Activated naive CD4-positive, alpha-beta T cell treated with anti-CD3 and anti-CD28 coated beads, Interleukin-2, amount 10 ng/mL, durations not matched to agents 7 days and 5 days (primary cell): ENCODE measurements around the gene NLRP6.
"Not testable (repeated sequence)": the region's sequence is repeated elsewhere in the genome, so short reads cannot be mapped to it uniquely, and the experiment has no call there.

Experiments used
- CTCF ChIA-PET: fragments of 350-600 bp; sonication (Branson Sonifier 250); formaldehyde crosslinking; loops from one replicate; lab custom pipeline; 2021; ENCODE audit warnings: antibody characterized with exemption; lab: Charles Lee
- DNase-seq: peaks from one replicate; pipeline ENCODE4 v3.0.0-alpha.2; 2020
- H3K27ac Mint-ChIP-seq: one replicate; pipeline ENCODE4 v1.8.0; 2021; ENCODE audit warnings: mild to moderate bottlenecking, moderate library complexity, mixed read lengths
- H3K27me3 Mint-ChIP-seq: one replicate; pipeline ENCODE4 v1.8.0; 2021; ENCODE audit warnings: mild to moderate bottlenecking, mixed read lengths
- H3K36me3 Mint-ChIP-seq: one replicate; pipeline ENCODE4 v1.8.0; 2021; ENCODE audit warnings: mixed read lengths
- H3K4me1 Mint-ChIP-seq: one replicate; pipeline ENCODE4 v1.8.0; 2021; ENCODE audit warnings: mixed read lengths
- H3K4me3 Mint-ChIP-seq: one replicate; pipeline ENCODE4 v1.8.0; 2021; ENCODE audit warnings: mild to moderate bottlenecking, moderate library complexity, mixed read lengths
- H3K9me3 Mint-ChIP-seq: one replicate; pipeline ENCODE4 v1.8.0; 2021; ENCODE audit warnings: mixed read lengths

The NLRP6 gene

DNA sequence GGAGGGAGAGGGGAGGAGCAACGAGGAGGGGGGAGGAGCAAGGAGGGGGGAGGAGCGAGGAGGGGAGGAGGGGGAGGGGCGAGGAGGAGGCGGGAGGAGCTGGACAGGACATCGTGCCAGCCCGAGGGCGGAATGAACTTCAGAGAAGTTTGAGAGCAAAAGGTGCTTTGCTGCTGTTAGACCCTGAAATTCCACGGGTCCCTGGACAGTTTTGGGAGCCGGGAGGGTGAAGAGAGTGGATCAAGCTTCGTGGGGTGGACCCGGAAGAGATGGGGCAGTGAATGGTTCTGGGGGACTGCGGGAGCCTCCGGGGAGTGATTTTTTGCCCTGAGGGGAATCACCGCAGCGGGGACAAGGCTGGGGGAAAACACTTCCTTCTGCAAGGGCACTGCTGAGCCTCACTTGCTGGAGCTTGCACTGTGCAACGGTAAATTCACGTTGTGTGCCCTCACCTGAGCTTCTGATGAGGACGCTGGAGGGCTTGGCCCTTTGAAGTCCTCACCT, 10.7 kb upstream of the NLRP6 start:
- Mint-ChIP-seq H3K4me1 (peaks cover 41% of the 10 kb centered on the region), H3K36me3 (peaks cover 13% of the 10 kb centered on the region), H3K27me3 (peaks cover 14% of the 10 kb centered on the region), H3K9me3 (no peaks in the 10 kb centered on the region), H3K27ac (peak overlapping the region; percentile 99), H3K4me3 (peak overlapping the region; percentile 79)
- peak; percentile 82 for DNase-seq
- CTCF ChIA-PET, result interaction anchor here (1.1 to 4.3 kb wide), 4 partner anchors 11 to 20 kb away, joined by 4 to 32 read pairs (median 10); no protein-coding TSS in a partner anchor

DNA sequence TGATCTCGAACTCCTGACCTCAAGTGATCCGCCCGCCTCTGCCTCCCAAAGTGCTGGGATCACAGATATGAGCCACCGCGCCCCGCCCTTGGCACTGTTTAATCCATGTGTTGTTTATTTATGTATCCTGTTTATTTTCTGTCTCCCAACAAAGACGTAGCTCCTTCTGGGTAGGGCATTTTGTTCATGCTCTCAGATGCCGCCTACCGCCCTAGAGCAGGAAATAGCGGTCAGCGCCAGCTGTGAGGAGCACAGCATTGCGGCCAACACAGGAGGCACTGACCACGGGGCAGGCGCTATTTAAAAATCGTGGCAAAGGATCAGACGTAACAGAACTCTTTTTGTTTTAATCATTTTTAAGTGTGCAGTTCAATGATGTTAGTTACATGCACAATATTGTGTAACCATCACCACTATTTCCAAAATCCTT, 9.5 kb upstream of the NLRP6 start:
- H3K9me3 Mint-ChIP-seq, result not testable (repeated sequence)
- CTCF ChIA-PET, result interaction anchor here (0.6 to 4.3 kb wide), 4 partner anchors 8 to 19 kb away, joined by 4 to 32 read pairs (median 10); no protein-coding TSS in a partner anchor
- H3K27me3 Mint-ChIP-seq, result peaks cover 24% of the 10 kb centered on the region
- peak; percentile 86 for DNase-seq
- peaks cover 15% of the 10 kb centered on the region for H3K36me3 Mint-ChIP-seq
- peak overlapping the region; percentile 79 for H3K4me3 Mint-ChIP-seq
- peaks cover 43% of the 10 kb centered on the region for H3K4me1 Mint-ChIP-seq
- peak overlapping the region; percentile 99 for H3K27ac Mint-ChIP-seq

DNA sequence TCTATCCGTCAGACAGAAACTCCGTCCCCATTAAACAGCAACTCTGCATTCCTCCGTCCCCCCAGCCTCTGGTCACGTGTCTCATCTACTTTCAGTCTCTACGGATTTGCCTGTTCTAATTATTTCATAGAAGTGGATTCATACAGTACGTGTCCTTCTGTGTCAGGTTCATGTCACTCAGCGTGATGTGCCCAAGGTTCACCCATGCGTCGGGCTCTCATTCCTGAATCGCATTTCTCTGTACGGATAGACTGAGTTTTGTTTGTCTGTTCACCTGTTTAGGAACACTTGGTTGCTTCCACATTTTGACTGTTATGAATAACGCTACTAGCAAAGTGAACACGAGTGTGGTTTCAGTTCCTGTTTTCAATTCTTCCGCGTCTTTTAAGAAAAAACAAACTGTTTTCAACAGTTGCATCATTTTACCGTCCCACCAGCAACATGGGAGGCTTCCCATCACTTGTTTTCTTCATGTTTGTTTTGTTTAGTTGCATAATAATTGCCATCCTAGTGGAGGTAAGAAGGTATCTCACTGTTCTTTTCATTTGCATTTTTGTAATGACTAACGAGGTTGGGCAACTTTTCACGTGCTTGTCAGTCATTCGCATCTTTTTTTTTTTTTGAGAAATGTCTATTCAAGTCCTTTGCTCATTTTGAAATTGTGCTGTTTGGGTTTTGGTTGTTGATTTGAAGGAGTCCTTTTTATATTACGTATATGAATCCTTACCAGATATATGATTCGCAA, 8.9 kb upstream of the NLRP6 start:
- CTCF ChIA-PET, result interaction anchor here (0.6 to 4.3 kb wide), 3 partner anchors 8 to 19 kb away, joined by 4 to 32 read pairs (median 16); no protein-coding TSS in a partner anchor
- peaks cover 43% of the 10 kb centered on the region for H3K4me1 Mint-ChIP-seq
- peak overlapping the region; percentile 79 for H3K4me3 Mint-ChIP-seq
- DNase-seq, result peak; percentile 73
- H3K36me3 Mint-ChIP-seq, result peaks cover 16% of the 10 kb centered on the region
- H3K27ac Mint-ChIP-seq, result peak overlapping the region; percentile 99
- H3K27me3 Mint-ChIP-seq, result peaks cover 29% of the 10 kb centered on the region
- no peaks in the 10 kb centered on the region for H3K9me3 Mint-ChIP-seq

DNA sequence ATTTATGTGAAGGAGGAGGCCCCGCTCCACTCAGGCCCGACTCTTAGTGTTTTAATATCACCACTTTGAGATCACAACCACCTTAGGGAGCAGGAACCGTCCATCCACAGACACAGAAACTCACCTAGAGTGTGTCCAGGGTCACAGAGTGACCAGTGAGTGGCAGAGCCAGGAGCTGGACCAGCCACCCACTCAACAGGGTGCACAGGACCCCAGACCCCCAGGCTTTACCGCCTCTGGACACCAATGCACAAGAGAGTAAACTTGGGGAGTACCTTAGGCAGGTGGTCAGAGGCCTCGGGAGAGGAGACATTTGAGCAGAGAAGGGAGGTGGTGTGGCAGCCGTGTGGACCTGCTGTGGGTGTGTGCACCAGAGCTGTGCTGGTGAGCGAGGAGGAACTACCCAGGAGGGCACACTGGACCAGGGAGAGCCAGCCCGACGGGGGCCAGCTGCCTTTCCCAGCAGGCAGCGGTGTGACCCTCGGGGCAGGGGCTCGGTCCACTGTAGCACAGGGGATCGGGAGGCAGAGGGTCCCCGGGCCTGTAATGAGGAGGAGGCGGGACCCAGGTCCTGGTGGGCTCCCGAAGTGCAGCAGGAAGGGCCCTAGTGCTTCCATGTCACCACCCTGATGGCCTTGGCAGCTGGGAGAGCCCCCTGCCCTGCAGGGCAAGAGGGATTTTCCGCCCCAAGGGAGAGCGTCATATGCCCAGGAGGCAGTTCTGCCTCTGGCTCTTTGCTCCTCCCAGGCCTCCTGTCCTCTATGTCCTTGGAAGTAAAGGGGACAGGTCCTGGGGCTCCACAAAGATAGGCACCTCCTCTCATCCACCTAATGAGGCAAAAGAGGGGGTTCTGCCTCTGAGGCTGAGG, 7.5 kb upstream of the NLRP6 start:
- H3K27me3 Mint-ChIP-seq, result peaks cover 33% of the 10 kb centered on the region
- H3K4me3 Mint-ChIP-seq, result no peak overlapping the region
- peaks cover 21% of the 10 kb centered on the region for H3K36me3 Mint-ChIP-seq
- H3K4me1 Mint-ChIP-seq, result peaks cover 46% of the 10 kb centered on the region
- CTCF ChIA-PET, result interaction anchor here (1.0 kb wide), 1 partner anchor 20 kb away, joined by 4 read pairs; no protein-coding TSS in a partner anchor
- H3K9me3 Mint-ChIP-seq, result no peaks in the 10 kb centered on the region
- no peak for DNase-seq
- H3K27ac Mint-ChIP-seq, result peak overlapping the region; percentile 99

DNA sequence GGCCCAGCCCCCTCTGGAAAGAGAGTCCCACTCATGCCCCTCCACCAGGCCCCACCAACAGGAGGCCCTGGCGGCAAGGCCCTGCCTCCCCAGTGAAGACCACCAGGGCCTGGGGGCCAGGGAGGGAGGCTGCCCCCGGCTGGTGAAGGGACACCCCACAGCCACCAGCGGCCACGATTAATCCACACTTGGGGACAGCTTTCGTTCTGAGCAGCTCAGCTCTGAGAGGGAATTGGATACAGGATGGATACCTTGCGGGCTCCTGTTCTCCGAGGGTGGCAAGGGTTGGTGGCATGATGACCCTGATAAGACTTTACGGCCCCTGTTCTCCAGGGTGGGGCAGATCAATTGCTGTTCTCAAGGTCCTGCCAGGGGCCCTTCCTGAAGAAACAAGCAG, 6.9 kb upstream of the NLRP6 start:
- peaks cover 46% of the 10 kb centered on the region for H3K4me1 Mint-ChIP-seq
- H3K4me3 Mint-ChIP-seq, result no peak overlapping the region
- H3K36me3 Mint-ChIP-seq, result peaks cover 26% of the 10 kb centered on the region
- DNase-seq, result no peak
- no peak overlapping the region for H3K27ac Mint-ChIP-seq
- peaks cover 37% of the 10 kb centered on the region for H3K27me3 Mint-ChIP-seq
- H3K9me3 Mint-ChIP-seq, result peaks cover under 1% of the 10 kb centered on the region
- CTCF ChIA-PET, result interaction anchor here (1.0 kb wide), 1 partner anchor 21 kb away, joined by 4 read pairs; no protein-coding TSS in a partner anchor

DNA sequence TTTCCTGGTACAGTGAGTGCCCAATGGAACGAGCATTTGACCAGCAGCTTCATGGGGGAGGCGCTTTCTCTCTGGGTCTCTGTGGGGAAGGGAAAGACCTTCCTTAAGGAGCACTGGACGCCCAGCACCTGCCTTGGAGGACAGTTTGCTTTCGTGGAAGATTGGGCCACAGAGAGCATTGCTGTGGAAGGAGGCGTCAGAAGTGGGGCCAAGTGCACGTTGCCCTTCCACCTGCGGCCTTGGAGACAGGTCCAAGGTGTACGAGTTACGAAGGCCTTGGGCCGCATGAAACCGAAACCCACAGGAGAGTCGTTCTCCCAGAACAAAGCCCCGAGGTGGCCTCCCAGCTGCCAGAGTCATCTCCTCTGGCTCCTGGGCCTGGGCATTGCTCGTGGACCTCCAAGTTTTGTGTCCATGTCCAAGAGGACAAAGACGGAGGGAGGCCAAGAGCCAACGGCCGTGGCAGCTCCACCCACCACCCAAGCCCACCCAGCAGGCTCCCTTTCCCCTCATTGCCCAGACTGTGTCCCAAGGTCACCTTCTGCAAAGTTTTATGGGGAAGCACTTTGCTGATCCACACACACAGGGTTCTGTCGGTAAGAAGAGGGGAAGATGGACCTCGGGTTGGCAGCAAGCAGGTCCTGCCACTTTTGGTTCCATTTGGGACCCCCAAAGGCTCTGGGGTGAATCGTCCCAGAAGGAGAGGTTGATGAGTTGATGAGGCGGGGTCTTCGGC, 5.8 kb upstream of the NLRP6 start:
- Mint-ChIP-seq H3K4me3 (no peak overlapping the region), H3K27ac (peak overlapping the region; percentile 4), H3K9me3 (peaks cover 7% of the 10 kb centered on the region), H3K27me3 (peaks cover 46% of the 10 kb centered on the region), H3K36me3 (peaks cover 35% of the 10 kb centered on the region), H3K4me1 (peaks cover 49% of the 10 kb centered on the region)
- CTCF ChIA-PET, result interaction anchor here (1.0 kb wide), 1 partner anchor 22 kb away, joined by 4 read pairs; no protein-coding TSS in a partner anchor
- peak; percentile 21 for DNase-seq

DNA sequence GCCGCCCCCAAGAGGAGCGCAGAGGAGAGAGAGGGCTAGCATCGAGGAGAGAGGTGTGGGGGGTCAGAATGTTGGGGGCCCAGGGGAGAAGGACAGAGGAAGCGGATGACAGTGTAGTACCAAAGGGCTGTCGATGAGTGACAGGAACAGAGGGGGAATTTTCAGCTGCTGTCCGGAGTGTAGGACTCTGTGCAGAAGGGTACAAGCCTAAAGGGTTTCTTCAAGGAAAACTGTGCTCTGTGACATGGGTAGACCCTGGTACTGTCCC, 5.3 kb upstream of the NLRP6 start:
- no peak overlapping the region for H3K27ac Mint-ChIP-seq
- peaks cover 49% of the 10 kb centered on the region for H3K4me1 Mint-ChIP-seq
- no peak for DNase-seq
- H3K36me3 Mint-ChIP-seq, result peaks cover 38% of the 10 kb centered on the region
- H3K4me3 Mint-ChIP-seq, result no peak overlapping the region
- H3K9me3 Mint-ChIP-seq, result peaks cover 10% of the 10 kb centered on the region
- H3K27me3 Mint-ChIP-seq, result peaks cover 48% of the 10 kb centered on the region
- CTCF ChIA-PET, result no interaction called here

DNA sequence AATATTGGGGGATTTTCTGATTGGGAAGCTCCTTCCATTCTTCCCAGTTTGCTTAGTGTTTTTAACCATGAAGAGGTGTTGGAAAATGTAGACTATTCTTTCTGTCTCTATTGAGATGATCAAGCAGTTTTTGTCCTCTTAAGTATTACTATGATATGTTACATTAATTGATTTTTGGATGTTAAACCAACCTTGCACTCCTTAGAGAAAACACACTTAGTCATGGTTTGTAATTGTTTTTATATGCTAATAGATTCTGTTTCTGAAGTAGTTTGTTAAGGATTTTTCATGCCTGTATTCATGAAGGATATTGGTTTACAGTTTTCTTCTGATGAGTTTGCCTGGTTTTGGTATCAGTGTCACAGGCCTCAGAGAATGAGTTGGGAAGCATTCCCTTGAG, 2.0 kb upstream of the NLRP6 start:
- Mint-ChIP-seq H3K9me3 (peaks cover 10% of the 10 kb centered on the region), H3K4me3 (no peak overlapping the region), H3K27me3 (peaks cover 80% of the 10 kb centered on the region), H3K36me3 (peaks cover 45% of the 10 kb centered on the region), H3K4me1 (peaks cover 40% of the 10 kb centered on the region), H3K27ac (no peak overlapping the region)
- no peak for DNase-seq
- CTCF ChIA-PET, result interaction anchor here (1.1 kb wide), 1 partner anchor 26 kb away, joined by 3 read pairs; no protein-coding TSS in a partner anchor

DNA sequence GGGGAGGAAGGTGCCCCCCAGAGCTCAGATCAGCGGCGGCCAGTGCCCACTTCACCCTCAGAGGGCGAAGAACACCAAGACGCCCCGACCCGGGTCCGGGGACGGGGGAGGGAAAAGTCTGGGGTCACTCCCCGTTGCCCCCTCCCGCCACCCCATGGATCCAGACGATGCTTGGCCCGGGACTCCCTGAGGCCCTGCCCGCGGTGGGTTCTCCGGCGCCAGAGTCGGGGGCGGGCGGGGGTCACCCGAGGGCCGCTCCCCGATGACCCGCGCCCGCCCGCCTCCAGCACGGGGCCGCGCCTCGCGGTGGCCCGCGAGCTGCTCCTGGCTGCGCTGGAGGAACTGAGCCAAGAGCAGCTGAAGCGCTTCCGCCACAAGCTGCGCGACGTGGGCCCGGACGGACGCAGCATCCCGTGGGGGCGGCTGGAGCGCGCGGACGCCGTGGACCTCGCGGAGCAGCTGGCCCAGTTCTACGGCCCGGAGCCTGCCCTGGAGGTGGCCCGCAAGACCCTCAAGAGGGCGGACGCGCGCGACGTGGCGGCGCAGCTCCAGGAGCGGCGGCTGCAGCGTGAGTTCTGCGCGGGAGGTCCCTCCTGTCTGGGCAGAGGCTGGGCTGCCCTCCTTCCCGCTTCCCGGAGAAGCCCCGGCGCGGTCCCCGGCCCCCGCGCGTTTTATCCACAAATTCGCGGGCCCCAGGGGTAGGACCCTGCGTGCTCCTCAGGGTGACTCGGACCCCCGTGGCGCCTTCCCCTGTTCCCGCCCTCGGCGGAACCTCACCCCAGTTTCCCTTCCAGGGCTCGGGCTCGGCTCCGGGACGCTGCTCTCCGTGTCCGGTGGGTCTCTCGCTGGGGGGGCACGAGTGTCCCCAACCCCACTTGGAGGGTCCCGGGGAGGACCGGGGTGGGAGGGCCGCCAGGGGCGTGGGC, 1.1 kb downstream of the NLRP6 start:
- peak; percentile 48 for DNase-seq
- peak overlapping the region; percentile 96 for H3K27ac Mint-ChIP-seq
- peak overlapping the region; percentile 88 for H3K4me3 Mint-ChIP-seq
- H3K36me3 Mint-ChIP-seq, result peaks cover 62% of the 10 kb centered on the region
- H3K27me3 Mint-ChIP-seq, result peaks cover 80% of the 10 kb centered on the region
- CTCF ChIA-PET, result interaction anchor here (1.0 to 6.6 kb wide), 3 partner anchors 12 to 28 kb away, joined by 4 to 49 read pairs (median 7); no protein-coding TSS in a partner anchor
- H3K4me1 Mint-ChIP-seq, result peaks cover 59% of the 10 kb centered on the region
- H3K9me3 Mint-ChIP-seq, result peaks cover 10% of the 10 kb centered on the region

DNA sequence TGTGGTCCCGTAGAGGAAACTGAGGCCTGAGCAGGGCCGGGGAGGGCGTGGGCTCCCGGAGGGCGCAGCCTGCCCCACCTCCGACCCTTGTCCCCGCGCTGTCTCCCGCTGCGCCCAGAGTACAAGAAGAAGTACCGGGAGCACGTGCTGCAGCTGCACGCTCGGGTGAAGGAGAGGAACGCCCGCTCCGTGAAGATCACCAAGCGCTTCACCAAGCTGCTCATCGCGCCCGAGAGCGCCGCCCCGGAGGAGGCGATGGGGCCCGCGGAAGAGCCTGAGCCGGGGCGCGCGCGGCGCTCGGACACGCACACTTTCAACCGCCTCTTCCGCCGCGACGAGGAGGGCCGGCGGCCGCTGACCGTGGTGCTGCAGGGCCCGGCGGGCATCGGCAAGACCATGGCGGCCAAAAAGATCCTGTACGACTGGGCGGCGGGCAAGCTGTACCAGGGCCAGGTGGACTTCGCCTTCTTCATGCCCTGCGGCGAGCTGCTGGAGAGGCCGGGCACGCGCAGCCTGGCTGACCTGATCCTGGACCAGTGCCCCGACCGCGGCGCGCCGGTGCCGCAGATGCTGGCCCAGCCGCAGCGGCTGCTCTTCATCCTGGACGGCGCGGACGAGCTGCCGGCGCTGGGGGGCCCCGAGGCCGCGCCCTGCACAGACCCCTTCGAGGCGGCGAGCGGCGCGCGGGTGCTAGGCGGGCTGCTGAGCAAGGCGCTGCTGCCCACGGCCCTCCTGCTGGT, 1.9 kb downstream of the NLRP6 start:
- CTCF ChIA-PET, result interaction anchor here (2.1 to 6.6 kb wide), 3 partner anchors 12 to 29 kb away, joined by 7 to 49 read pairs (median 16); no protein-coding TSS in a partner anchor
- Mint-ChIP-seq H3K27me3 (peaks cover 82% of the 10 kb centered on the region), H3K9me3 (peaks cover 10% of the 10 kb centered on the region), H3K4me1 (peaks cover 63% of the 10 kb centered on the region), H3K4me3 (peak overlapping the region; percentile 85), H3K36me3 (peaks cover 63% of the 10 kb centered on the region), H3K27ac (peak overlapping the region; percentile 91)
- peak; percentile 72 for DNase-seq

DNA sequence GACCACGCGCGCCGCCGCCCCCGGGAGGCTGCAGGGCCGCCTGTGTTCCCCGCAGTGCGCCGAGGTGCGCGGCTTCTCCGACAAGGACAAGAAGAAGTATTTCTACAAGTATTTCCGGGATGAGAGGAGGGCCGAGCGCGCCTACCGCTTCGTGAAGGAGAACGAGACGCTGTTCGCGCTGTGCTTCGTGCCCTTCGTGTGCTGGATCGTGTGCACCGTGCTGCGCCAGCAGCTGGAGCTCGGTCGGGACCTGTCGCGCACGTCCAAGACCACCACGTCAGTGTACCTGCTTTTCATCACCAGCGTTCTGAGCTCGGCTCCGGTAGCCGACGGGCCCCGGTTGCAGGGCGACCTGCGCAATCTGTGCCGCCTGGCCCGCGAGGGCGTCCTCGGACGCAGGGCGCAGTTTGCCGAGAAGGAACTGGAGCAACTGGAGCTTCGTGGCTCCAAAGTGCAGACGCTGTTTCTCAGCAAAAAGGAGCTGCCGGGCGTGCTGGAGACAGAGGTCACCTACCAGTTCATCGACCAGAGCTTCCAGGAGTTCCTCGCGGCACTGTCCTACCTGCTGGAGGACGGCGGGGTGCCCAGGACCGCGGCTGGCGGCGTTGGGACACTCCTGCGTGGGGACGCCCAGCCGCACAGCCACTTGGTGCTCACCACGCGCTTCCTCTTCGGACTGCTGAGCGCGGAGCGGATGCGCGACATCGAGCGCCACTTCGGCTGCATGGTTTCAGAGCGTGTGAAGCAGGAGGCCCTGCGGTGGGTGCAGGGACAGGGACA, 2.7 kb downstream of the NLRP6 start:
- DNase-seq, result peak; percentile 69
- H3K4me3 Mint-ChIP-seq, result peak overlapping the region; percentile 85
- H3K36me3 Mint-ChIP-seq, result peaks cover 66% of the 10 kb centered on the region
- H3K27me3 Mint-ChIP-seq, result peaks cover 82% of the 10 kb centered on the region
- peaks cover 68% of the 10 kb centered on the region for H3K4me1 Mint-ChIP-seq
- CTCF ChIA-PET, result interaction anchor here (1.2 to 6.6 kb wide), 4 partner anchors 13 to 32 kb away, joined by 5 to 49 read pairs (median 12); no protein-coding TSS in a partner anchor
- peaks cover 10% of the 10 kb centered on the region for H3K9me3 Mint-ChIP-seq
- peak overlapping the region; percentile 86 for H3K27ac Mint-ChIP-seq
